GM23338 (cell line): ENCODE results near the gene OLFML3. TPM values are rescaled to one million over a fixed set of nuclear protein-coding genes. Genes with fewer than 3 reads are reported as not detected.

Experiments
- ATAC-seq: fragments of 200-7000 bp; cut with Tn5 transposase; 3 replicates; pipeline ENCODE4 v1.9.1; 2020
- DNase-seq: peaks from one replicate; pipeline ENCODE4 v3.0.0-alpha.2; 2015; ENCODE audit warnings: low spot score
- H2AFZ ChIP-seq: fragments of 200-600 bp; sonication (generic); 2 replicates; pipeline ENCODE4 v1.8.0; 2016; ENCODE audit warnings: antibody characterized with exemption, mild to moderate bottlenecking, moderate library complexity
- H3F3A ChIP-seq: fragments of 200-600 bp; sonication (generic); replicated peaks from 2 replicates; pipeline ENCODE4 v1.8.0; 2017; ENCODE audit warnings: antibody characterized with exemption, mixed run types, low read depth
- H3K27ac ChIP-seq: fragments of 200-600 bp; sonication (generic); 2 replicates; pipeline ENCODE4 v1.6.1; 2016; ENCODE audit warnings: low read depth
- H3K27me3 ChIP-seq: fragments of 200-600 bp; sonication (generic); 2 replicates; pipeline ENCODE4 v1.8.0; 2016; ENCODE audit warnings: mild to moderate bottlenecking, mixed run types, moderate library complexity; ENCODE audit not compliant: insufficient read depth
- H3K36me3 ChIP-seq: fragments of 200-600 bp; sonication (generic); 2 replicates; pipeline ENCODE4 v1.8.0; 2016; ENCODE audit warnings: mild to moderate bottlenecking; ENCODE audit not compliant: insufficient read depth
- H3K4me1 ChIP-seq: fragments of 200-600 bp; sonication (generic); 2 replicates; pipeline ENCODE4 v1.8.0; 2016; ENCODE audit warnings: mild to moderate bottlenecking, moderate library complexity; ENCODE audit not compliant: insufficient read depth
- H3K4me2 ChIP-seq: fragments of 200-600 bp; sonication (generic); 2 replicates; pipeline ENCODE4 v1.7.1; 2017; ENCODE audit warnings: mixed run types
- H3K4me3 ChIP-seq: fragments of 200-600 bp; sonication (generic); 2 replicates; pipeline ENCODE4 v1.6.1; 2016; ENCODE audit warnings: mixed run types
- H3K79me2 ChIP-seq: fragments of 200-600 bp; sonication (generic); replicated peaks from 2 replicates; pipeline ENCODE4 v1.8.0; 2017; ENCODE audit warnings: mild to moderate bottlenecking; ENCODE audit not compliant: insufficient read depth
- H3K9me2 ChIP-seq: fragments of 200-600 bp; sonication (generic); 2 replicates; pipeline ENCODE4 v1.8.0; 2017; ENCODE audit not compliant: insufficient read depth
- H4K20me1 ChIP-seq: fragments of 200-600 bp; sonication (generic); replicated peaks from 2 replicates; pipeline ENCODE4 v1.8.0; 2017; ENCODE audit warnings: mild to moderate bottlenecking; ENCODE audit not compliant: insufficient read depth
- H3K27ac Mint-ChIP-seq: 2 replicates; pipeline ENCODE4 v1.8.0; 2020; ENCODE audit warnings: inconsistent platforms, mild to moderate bottlenecking, moderate library complexity, mixed read lengths
- H3K27me3 Mint-ChIP-seq: 3 replicates; pipeline ENCODE4 v1.8.0; 2022; ENCODE audit warnings: low read depth, mild to moderate bottlenecking, moderate library complexity, mixed read lengths, inconsistent platforms; ENCODE audit not compliant: insufficient read depth, poor library complexity
- H3K36me3 Mint-ChIP-seq: 3 replicates; pipeline ENCODE4 v1.8.0; 2021; ENCODE audit warnings: low read depth, mild to moderate bottlenecking, inconsistent platforms, moderate library complexity, mixed read lengths
- H3K4me1 Mint-ChIP-seq: 3 replicates; pipeline ENCODE4 v1.8.0; 2020; ENCODE audit warnings: mild to moderate bottlenecking, inconsistent platforms, mixed read lengths
- H3K4me3 Mint-ChIP-seq: 3 replicates; pipeline ENCODE4 v1.8.0; 2021; ENCODE audit warnings: moderate library complexity, mild to moderate bottlenecking, inconsistent platforms, mixed read lengths
- H3K9me3 Mint-ChIP-seq: 3 replicates; pipeline ENCODE4 v1.8.0; 2020; ENCODE audit warnings: moderate library complexity, mild to moderate bottlenecking, inconsistent platforms, mixed read lengths
- NANOG ChIP-seq: IDR thresholded peaks from 2 replicates; pipeline ENCODE4 v1.6.1; 2016; ENCODE audit warnings: antibody characterized with exemption, borderline replicate concordance
- ZNF114 ChIP-seq: fragments of 250-450 bp; sonication (Bioruptor Pico); IDR thresholded peaks from 2 replicates; pipeline ENCODE4 v1.5.0; 2020; ENCODE audit warnings: mild to moderate bottlenecking, moderate library complexity
- polyA plus RNA-seq: library from polyadenylated mRNA; unstranded; fragments of >200 nt; fragmentation: Nextera tagmentation; extraction: Ambion mirVana; gene quantifications from 2 replicates; pipeline ENCODE4 v1.2.1, GENCODE V29; 2016
- total RNA-seq: library from RNA; depleted of rRNA; stranded (reverse); fragments of >200 nt; shearing (Covaris generic); gene quantifications from 2 replicates; pipeline ENCODE4 v1.2.3, GENCODE V29; 2014
- TF ChIP-seq, protein P1 (sequence below), 2 experiments: fragments of 200-600 bp in 1 of 2; sonication (generic) in 1 of 2; conservative IDR thresholded peaks; 2 replicates each; pipeline versions ENCODE4 v1.5.1 to v1.6.1; 2016 to 2017; ENCODE audit warnings: antibody characterized with exemption in 2 of 2, low read depth in 2 of 2, mild to moderate bottlenecking in 2 of 2, moderate library complexity in 1 of 2
- TF ChIP-seq, protein P2 (sequence below): IDR thresholded peaks from one replicate; pipeline ENCODE4 v1.6.1; 2018; ENCODE audit warnings: antibody characterized with exemption; ENCODE audit not compliant: unreplicated experiment

The OLFML3 gene
- total and polyA plus RNA-seq, 2 experiments from 2014 or later = 42.8 to 69.9 TPM

DNA sequence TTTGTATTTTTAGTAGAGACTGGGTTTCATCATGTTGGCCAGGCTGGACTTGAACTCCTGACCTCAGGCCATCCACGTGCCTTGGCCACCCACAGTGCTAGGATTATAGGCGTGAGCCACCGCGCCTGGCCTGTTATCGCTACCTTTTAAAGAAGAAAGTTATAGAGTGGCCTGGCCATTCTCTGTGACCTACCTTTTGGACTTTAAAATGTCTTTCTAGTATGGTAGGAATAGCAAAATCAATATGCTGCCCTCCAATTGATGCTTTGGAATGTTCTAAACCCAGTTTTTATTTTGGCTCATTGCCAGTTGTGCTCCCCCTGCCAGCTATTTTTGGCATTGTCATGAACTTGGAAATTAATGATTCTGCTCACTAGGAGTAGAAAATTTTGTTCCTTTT, 30.3 kb upstream of the OLFML3 start:
- Histone ChIP-seq H2AFZ (no peak overlapping the region), H3K79me2 (peaks cover 51% of the 10 kb centered on the region), H4K20me1 (no peaks in the 10 kb centered on the region), H3K4me2 (no peak overlapping the region), H3K27me3 (no peaks in the 10 kb centered on the region), H3K36me3 (no peaks in the 10 kb centered on the region), H3K4me1 (0 out of 2 replicates have a peak, but pooled peaks cover 4% of the 10 kb centered on the region), H3K4me3 (no peak overlapping the region), H3F3A (no peaks in the 10 kb centered on the region), H3K27ac (no peak overlapping the region), H3K9me2 (no peaks in the 10 kb centered on the region)
- Mint-ChIP-seq H3K36me3 (peaks cover 7% of the 10 kb centered on the region; the same call in 2 of the 3 replicates), H3K27ac (no peak overlapping the region), H3K4me1 (peaks cover 22% of the 10 kb centered on the region), H3K9me3 (no peaks in the 10 kb centered on the region), H3K27me3 (no peaks in the 10 kb centered on the region), H3K4me3 (no peak overlapping the region)
- no peak for ATAC-seq
- TF ChIP-seq, protein P1, sequence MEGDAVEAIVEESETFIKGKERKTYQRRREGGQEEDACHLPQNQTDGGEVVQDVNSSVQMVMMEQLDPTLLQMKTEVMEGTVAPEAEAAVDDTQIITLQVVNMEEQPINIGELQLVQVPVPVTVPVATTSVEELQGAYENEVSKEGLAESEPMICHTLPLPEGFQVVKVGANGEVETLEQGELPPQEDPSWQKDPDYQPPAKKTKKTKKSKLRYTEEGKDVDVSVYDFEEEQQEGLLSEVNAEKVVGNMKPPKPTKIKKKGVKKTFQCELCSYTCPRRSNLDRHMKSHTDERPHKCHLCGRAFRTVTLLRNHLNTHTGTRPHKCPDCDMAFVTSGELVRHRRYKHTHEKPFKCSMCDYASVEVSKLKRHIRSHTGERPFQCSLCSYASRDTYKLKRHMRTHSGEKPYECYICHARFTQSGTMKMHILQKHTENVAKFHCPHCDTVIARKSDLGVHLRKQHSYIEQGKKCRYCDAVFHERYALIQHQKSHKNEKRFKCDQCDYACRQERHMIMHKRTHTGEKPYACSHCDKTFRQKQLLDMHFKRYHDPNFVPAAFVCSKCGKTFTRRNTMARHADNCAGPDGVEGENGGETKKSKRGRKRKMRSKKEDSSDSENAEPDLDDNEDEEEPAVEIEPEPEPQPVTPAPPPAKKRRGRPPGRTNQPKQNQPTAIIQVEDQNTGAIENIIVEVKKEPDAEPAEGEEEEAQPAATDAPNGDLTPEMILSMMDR (conservative IDR thresholded peaks at IDR 0.05; ENCODE audit: low read depth in 2 of 2) = peak; percentile 33 to 56
- TF ChIP-seq, protein P2, sequence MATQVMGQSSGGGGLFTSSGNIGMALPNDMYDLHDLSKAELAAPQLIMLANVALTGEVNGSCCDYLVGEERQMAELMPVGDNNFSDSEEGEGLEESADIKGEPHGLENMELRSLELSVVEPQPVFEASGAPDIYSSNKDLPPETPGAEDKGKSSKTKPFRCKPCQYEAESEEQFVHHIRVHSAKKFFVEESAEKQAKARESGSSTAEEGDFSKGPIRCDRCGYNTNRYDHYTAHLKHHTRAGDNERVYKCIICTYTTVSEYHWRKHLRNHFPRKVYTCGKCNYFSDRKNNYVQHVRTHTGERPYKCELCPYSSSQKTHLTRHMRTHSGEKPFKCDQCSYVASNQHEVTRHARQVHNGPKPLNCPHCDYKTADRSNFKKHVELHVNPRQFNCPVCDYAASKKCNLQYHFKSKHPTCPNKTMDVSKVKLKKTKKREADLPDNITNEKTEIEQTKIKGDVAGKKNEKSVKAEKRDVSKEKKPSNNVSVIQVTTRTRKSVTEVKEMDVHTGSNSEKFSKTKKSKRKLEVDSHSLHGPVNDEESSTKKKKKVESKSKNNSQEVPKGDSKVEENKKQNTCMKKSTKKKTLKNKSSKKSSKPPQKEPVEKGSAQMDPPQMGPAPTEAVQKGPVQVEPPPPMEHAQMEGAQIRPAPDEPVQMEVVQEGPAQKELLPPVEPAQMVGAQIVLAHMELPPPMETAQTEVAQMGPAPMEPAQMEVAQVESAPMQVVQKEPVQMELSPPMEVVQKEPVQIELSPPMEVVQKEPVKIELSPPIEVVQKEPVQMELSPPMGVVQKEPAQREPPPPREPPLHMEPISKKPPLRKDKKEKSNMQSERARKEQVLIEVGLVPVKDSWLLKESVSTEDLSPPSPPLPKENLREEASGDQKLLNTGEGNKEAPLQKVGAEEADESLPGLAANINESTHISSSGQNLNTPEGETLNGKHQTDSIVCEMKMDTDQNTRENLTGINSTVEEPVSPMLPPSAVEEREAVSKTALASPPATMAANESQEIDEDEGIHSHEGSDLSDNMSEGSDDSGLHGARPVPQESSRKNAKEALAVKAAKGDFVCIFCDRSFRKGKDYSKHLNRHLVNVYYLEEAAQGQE = no peak
- DNase-seq = peak; percentile 30

DNA sequence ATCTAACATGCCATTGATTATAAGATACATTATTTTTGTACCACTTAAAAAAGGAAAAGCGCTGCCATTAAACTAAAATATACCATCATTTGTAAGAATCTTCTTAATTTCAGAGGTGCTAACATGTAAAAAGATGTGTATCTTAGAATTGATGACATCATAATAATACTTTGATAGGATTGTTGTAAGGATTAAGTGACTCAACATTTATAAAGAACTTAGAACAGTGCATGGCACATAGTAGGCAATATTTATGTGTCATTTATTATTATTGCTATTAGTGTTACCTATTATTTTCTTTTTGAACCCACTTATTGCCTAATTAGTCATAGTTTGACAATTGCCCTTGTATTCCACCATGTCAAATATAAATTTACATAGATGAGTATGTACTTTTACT, 28.4 kb upstream of the OLFML3 start:
- H3K4me3 ChIP-seq = no peak overlapping the region
- ATAC-seq (no peak), DNase-seq (no peak)
- Mint-ChIP-seq H3K27me3 (no peaks in the 10 kb centered on the region), H3K36me3 (peaks cover 7% of the 10 kb centered on the region; the same call in 2 of the 3 replicates), H3K4me3 (no peak overlapping the region), H3K4me1 (peaks cover 21% of the 10 kb centered on the region), H3K27ac (no peak overlapping the region), H3K9me3 (no peaks in the 10 kb centered on the region)
- no peaks in the 10 kb centered on the region for H3K9me2 ChIP-seq
- H3F3A ChIP-seq = no peaks in the 10 kb centered on the region
- peaks cover 33% of the 10 kb centered on the region; the same call in 1 of the 2 replicates for H3K79me2 ChIP-seq
- H3K36me3 ChIP-seq = no peaks in the 10 kb centered on the region
- no peaks in the 10 kb centered on the region for H3K27me3 ChIP-seq
- no peak overlapping the region for H2AFZ ChIP-seq
- H3K4me1 ChIP-seq = 0 out of 2 replicates have a peak, but pooled peaks cover 4% of the 10 kb centered on the region
- no peaks in the 10 kb centered on the region for H4K20me1 ChIP-seq
- TF ChIP-seq ZNF114 (CRISPR knock-in tag) = no peak
- TF ChIP-seq NANOG = no peak
- no peak overlapping the region for H3K4me2 ChIP-seq
- H3K27ac ChIP-seq = no peak overlapping the region
